ENCODE measurements around the gene MFAP5. TPM values are rescaled to one million over a fixed set of nuclear protein-coding genes. Genes with fewer than 3 reads are reported as not detected.

MFAP5 gene
- polyA plus RNA-seq, 1 donor from 2014 or later: not detected

DNA sequence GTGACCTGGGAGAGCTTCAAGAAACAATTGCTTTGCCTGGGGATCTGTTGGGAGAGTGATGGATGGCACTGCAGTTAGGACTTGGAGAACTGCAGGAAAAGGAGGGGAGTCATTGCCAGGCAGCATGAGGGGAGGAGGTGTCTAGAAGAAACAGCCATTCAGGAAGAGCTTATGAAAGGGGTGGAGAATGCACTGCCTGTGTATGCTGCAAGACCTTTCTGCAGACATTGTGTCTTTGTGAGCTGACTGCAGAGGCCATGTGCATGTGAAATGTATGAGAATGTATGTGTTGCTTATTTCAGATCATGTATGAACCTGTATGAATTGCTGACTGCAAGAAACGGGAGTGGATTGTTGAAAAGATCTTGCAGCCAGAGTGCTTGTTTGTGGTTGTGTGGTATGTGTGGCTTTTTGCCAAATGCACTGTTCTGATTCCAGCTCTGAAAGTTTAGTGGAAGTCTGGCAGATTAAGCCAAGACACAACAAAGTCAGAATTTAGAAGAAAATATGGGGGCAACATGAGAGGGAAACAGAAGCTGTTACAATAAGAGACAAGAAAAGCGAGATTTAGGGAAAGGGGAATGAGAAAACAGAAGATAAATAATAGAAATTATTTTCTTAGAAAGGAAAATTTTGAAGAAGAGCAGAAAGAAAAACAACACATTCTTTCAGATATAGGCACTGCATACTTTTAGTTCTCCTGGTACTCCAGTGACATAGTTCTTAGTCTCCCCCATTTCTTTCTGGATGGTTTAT lies 25.4 kb upstream of the MFAP5 start:
- H3K9me3 Mint-ChIP-seq: no peaks in the 10 kb centered on the region
- H3K27me3 Mint-ChIP-seq: peaks cover 9% of the 10 kb centered on the region
- no peak overlapping the region for H3K27ac Mint-ChIP-seq
- H3K4me1 Mint-ChIP-seq: peaks cover 3 to 12% (median 12%) of the 10 kb centered on the region in 3 donors
- no peak overlapping the region for H3K4me3 Mint-ChIP-seq
- H3K36me3 Mint-ChIP-seq: no peaks in the 10 kb centered on the region

DNA sequence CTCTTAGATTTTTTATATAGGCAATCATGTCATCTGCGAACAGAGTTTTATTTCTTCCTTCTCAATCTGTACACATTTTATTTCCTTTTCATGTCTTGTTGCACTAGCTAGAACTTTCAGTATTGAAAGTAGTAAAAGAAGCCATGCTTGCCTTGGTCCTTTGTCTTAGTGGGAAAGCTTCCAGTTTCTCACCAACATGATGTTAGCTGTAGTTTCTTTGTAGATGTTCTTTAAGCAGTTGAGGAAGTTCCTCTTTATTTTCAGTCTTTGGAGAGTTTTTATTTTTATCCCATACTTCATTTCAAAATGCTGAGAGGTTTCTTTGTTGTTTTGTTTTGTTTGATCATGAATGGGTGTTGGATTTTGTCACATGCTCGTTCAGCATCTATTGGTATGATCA lies 22.4 kb upstream of the MFAP5 start:
- Mint-ChIP-seq H3K27me3 (peaks cover 16% of the 10 kb centered on the region), H3K36me3 (no peaks in the 10 kb centered on the region), H3K27ac (no peak overlapping the region), H3K4me1 (peaks cover 5 to 13% (median 8%) of the 10 kb centered on the region in 3 donors), H3K9me3 (no peaks in the 10 kb centered on the region), H3K4me3 (no peak overlapping the region)

DNA sequence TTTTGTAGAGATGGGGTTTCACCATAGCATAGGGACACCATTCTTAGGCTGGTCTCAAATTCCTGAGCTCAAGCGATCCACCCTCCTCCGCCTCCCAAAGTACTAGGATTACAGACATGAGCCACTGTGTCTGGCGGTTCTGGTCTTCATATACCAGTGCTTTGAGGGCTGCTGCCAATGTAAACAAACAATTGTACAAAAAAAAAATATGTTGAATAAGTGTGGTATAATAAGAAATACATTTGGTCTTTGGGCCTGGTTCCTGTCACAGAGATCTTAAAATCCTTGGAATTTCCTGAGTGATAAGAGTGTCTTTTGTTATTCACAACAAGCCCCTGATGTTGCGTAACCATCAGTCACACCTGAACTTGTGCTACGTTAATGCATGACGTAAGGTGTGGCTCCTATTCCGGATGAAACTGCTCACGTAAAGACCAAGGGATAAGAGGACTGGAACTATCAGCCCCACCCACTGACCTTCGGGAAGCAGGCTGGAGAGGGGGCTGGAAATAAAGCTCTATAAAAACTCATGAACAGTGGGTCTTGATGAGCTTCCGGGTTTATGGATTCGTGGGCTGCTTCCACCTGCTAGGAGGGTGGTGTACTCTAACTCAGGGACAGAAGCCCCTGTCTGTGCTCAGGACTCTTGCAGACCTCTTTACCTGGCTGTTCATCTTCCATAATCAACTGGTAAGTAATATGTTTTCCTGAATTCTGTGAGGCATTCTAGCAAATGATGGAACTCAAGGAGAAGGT lies 18.7 kb upstream of the MFAP5 start:
- Mint-ChIP-seq H3K4me3 (no peak overlapping the region), H3K36me3 (no peaks in the 10 kb centered on the region), H3K27ac (no peak overlapping the region), H3K4me1 (peaks cover 8 to 13% (median 9%) of the 10 kb centered on the region in 3 donors), H3K9me3 (no peaks in the 10 kb centered on the region), H3K27me3 (peaks cover 11% of the 10 kb centered on the region)

DNA sequence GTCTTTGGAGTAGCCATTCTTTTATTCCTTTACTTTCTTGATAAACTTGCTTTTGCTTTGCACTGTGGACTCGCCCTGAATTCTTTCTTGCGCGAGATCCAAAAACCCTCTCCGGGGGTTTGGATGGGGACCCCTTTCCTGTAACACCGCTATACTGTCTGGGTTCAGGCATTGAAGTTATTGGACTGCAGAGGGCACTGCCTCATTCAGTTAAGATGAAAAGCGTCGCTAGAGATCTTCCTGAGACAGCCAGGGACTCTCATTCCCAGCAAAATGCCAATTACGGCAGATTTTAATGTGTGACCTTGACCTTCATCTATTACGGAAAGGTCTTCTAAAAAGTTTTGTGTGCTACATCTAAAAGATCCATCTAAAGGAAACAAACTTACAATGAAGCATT lies 17.9 kb upstream of the MFAP5 start:
- no peak overlapping the region for H3K4me3 Mint-ChIP-seq
- H3K9me3 Mint-ChIP-seq: no peaks in the 10 kb centered on the region
- H3K36me3 Mint-ChIP-seq: no peaks in the 10 kb centered on the region
- H3K4me1 Mint-ChIP-seq: peaks cover 11 to 14% (median 11%) of the 10 kb centered on the region in 3 donors
- H3K27ac Mint-ChIP-seq: no peak overlapping the region
- peaks cover 11% of the 10 kb centered on the region for H3K27me3 Mint-ChIP-seq

DNA sequence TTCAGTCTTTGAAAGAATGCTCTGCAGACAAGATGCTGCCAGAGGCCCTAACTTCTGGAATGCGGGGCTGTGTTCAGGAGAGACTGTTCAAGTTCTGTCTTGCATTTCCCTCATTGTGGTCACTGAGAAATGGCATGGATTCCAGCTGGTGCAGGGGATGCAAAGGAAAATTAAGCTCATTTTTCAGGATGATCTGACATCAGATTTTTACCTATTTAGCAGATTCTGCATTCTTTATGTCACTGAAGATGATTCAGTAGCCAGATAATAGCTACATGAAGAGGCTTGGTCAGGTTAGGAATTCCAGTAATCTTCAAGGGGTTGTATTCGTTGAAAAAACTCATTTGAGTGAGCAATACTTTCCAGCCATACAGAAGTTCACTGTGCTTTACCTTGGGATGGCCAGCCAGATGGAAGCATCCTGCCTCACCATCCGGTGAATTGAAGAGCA lies 16.1 kb upstream of the MFAP5 start:
- Mint-ChIP-seq H3K36me3 (no peaks in the 10 kb centered on the region), H3K4me3 (no peak overlapping the region), H3K27me3 (peaks cover 9% of the 10 kb centered on the region), H3K4me1 (peaks cover 11 to 18% (median 11%) of the 10 kb centered on the region in 3 donors), H3K27ac (no peak overlapping the region), H3K9me3 (no peaks in the 10 kb centered on the region)

DNA sequence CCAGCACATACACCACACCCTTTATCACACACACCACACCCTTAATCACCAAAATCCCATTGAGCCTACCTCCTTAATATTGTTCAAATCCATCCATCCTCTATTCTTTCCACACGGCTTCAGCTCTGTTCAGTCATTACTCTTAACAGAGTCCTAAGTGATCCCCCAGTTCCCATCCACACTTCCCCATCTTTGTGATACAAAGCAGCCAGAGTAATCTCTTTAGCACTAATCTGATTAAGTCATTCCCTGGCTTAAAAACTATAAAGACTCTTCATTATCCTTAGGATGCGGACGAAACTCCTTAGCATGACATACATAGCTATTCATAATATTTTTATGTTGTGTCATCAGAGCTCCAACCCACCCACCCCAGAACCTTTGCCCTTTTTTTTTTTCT lies 14.7 kb upstream of the MFAP5 start:
- Mint-ChIP-seq H3K9me3 (peaks cover 0 to 2% (median under 1%) of the 10 kb centered on the region in 3 donors), H3K36me3 (no peaks in the 10 kb centered on the region), H3K4me3 (no peak overlapping the region), H3K27ac (no peak overlapping the region), H3K27me3 (peaks cover 7% of the 10 kb centered on the region), H3K4me1 (peaks cover 11 to 14% (median 12%) of the 10 kb centered on the region in 3 donors)

DNA sequence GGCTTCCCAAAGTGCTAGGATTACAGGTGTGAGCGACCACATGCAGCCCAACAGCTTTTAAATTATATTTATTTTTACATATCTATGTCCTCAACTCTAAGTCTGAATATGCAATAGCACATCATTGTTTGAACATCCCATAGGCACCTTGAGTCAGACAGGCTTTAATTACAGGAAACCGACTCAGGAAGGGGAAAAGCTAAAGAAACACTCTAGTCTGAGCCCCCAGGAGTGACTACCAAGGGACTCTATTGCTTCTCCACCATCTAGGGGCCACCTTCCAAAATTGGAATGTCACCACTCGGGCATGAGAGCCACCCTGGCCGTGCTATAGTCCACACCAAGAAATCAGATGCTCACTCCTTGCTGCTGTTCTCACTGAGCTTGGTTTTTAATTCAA lies 14.0 kb upstream of the MFAP5 start:
- H3K36me3 Mint-ChIP-seq: no peaks in the 10 kb centered on the region
- peaks cover 1% of the 10 kb centered on the region for H3K27me3 Mint-ChIP-seq
- peaks cover 8 to 10% (median 8%) of the 10 kb centered on the region in 3 donors for H3K4me1 Mint-ChIP-seq
- no peak overlapping the region for H3K4me3 Mint-ChIP-seq
- H3K27ac Mint-ChIP-seq: no peak overlapping the region
- H3K9me3 Mint-ChIP-seq: peaks cover 0 to 6% (median 6%) of the 10 kb centered on the region in 3 donors

DNA sequence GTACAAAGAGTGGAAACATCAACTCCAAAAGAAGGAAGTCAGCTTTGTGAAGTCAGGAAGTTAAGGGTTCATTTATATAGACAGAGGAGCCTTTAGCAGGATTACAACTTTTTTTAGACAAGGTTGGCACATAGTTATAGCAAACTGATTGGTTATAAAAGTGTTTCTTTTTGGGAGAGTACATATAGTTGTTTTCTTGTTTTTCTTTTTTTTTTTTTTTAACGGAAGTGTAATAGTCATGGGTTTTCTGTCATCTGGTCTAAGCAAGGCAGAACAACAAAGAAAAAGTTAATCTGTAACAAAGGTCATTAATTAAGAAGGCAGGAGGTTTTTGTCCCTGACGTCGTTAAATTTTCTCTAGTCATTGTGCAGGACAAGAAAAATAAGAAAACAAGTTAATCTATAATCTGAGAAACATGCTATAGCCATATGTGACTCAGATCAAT lies 13.0 kb upstream of the MFAP5 start:
- H3K27ac Mint-ChIP-seq: no peak overlapping the region

DNA sequence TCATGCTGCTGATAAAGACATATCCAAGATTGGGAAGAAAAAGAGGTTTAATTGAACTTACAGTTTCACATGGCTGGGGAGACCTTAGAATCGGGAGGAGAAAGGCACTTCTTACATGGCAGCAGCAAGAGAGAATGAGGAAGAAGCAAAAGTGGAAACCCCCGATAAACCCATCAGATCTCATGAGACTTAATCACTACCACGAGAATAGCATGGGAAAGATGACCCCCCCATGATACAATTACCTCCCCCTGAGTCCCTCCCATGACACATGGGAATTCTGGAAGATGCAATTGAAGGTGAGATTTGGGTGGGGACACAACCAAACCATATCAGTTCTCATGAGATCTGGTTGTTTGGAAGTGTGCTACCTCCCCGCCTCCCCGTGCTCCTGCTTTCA lies 9.8 kb upstream of the MFAP5 start:
- H3K27ac Mint-ChIP-seq: no peak overlapping the region
- H3K4me1 Mint-ChIP-seq: peaks cover 14 to 20% (median 19%) of the 10 kb centered on the region in 3 donors
- H3K36me3 Mint-ChIP-seq: peaks cover 2% of the 10 kb centered on the region
- peaks cover 2% of the 10 kb centered on the region for H3K27me3 Mint-ChIP-seq
- H3K9me3 Mint-ChIP-seq: peaks cover 2 to 10% (median 6%) of the 10 kb centered on the region in 3 donors
- peak overlapping the region in 1 of 4 donors; percentile 43 for H3K4me3 Mint-ChIP-seq

More for the DNA sequence above, 13.0 kb upstream of the MFAP5 start:
- Mint-ChIP-seq H3K4me3 (no peak overlapping the region), H3K9me3 (peaks cover 0 to 6% (median 6%) of the 10 kb centered on the region in 3 donors), H3K4me1 (peaks cover 6 to 10% (median 8%) of the 10 kb centered on the region in 3 donors), H3K36me3 (no peaks in the 10 kb centered on the region), H3K27me3 (peaks cover 1% of the 10 kb centered on the region)

DNA sequence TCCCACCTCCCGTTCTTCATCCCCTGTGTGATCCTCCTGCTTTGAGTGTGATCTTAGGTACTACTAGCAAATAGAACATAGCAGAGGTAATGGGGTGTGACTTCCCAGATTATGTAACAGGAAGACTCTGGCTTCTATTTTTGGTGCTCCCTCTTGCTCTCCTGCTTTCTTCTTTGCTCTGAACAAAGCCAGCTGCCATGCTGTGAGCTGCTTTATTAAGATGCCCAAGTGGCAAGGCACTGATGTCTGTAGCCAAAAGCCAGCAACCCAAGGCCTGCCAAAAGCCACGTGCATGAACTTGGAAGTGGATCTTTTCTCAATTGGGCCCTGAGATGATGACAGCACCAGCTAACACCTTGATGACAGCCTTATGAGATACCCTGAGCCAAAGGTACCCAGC lies 5.8 kb upstream of the MFAP5 start:
- Mint-ChIP-seq H3K9me3 (peaks cover 2 to 10% (median 9%) of the 10 kb centered on the region in 3 donors), H3K27ac (no peak overlapping the region), H3K4me3 (no peak overlapping the region), H3K27me3 (peaks cover 4% of the 10 kb centered on the region), H3K4me1 (peaks cover 15 to 22% (median 21%) of the 10 kb centered on the region in 3 donors), H3K36me3 (peaks cover 4% of the 10 kb centered on the region)

DNA sequence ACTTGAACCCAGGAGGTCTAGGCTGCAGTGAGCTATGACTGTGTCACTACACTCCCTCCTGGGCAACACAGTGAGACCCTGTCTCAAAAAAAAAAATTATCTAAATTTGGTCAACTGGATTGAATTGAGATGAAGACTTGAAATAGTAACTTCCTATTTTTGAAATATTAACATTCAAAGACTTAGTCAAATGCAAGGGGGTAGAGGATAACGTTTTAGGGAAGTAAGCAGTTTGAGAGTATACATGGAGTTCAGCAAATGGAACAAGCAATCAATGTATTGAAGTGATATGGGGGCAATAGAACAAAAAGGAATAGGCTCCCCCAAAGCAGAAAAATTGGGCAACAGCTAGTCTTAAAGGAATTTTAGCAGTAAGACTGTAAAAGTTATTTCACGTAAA lies 4.6 kb upstream of the MFAP5 start:
- Mint-ChIP-seq H3K27ac (no peak overlapping the region), H3K4me1 (peaks cover 15 to 21% (median 20%) of the 10 kb centered on the region in 3 donors), H3K4me3 (no peak overlapping the region), H3K9me3 (peaks cover 2 to 8% (median 7%) of the 10 kb centered on the region in 3 donors), H3K27me3 (peaks cover 4% of the 10 kb centered on the region), H3K36me3 (peaks cover 4% of the 10 kb centered on the region)

DNA sequence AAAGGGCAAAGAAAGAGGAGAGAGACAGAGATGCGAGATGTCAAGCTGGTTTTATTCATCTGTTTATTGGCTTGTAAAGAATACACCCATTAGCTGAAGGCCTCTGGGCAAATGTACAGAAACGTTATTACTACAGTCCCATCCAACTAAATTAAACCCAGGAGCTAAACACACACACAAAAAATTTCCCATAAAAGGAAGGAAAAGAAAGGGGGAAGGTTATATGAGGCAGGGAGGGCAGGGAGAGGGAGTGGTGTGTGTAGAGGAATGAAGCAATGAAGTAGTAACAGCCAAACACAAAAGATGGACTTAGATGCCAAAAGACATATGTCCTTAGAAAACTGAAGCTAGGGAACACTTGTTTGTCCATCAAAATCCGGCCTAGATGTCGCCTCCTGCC lies 3.1 kb upstream of the MFAP5 start:
- Mint-ChIP-seq H3K36me3 (peaks cover 4% of the 10 kb centered on the region), H3K4me3 (no peak overlapping the region), H3K27me3 (peaks cover 4% of the 10 kb centered on the region), H3K4me1 (peaks cover 13 to 21% (median 18%) of the 10 kb centered on the region in 3 donors), H3K9me3 (peaks cover 2 to 3% (median 3%) of the 10 kb centered on the region in 3 donors), H3K27ac (no peak overlapping the region)

DNA sequence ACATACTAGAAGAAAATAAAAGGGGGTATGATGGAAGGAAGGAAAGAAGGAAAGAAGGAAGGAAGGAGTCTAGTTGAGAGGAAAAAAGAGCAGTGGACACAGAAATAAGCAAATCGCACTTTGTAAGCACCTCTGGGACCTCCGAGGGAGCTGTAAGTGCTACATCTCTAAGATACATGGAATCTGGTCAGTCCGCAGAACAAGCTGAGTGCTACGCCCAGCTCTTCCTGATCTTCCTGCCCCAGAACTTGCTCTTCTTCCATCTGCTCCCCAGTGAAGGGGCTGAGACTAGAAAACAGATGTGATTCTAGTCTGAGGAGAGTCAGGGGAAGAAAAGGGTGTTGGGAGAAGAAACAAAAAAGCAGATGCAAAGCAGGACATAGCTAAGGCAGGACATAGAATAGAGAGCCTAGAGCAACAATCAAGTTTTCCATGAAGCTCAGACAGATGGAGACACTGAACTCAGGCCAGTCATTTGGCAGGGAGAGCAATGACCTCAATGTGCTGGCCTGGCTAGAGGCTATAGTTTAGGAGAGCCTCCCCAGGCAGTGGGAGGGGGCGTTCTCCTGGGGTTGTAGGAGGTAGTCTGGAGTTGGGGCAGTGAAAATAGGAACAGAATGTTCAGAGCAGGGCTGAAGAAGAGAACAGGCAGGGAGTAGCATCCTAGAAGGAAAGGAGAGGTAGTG lies 1.7 kb upstream of the MFAP5 start:
- H3K36me3 Mint-ChIP-seq: peaks cover 2% of the 10 kb centered on the region
- H3K9me3 Mint-ChIP-seq: peaks cover 0 to 3% (median 0%) of the 10 kb centered on the region in 3 donors
- H3K4me1 Mint-ChIP-seq: peaks cover 11 to 17% (median 15%) of the 10 kb centered on the region in 3 donors
- H3K27ac Mint-ChIP-seq: no peak overlapping the region
- H3K4me3 Mint-ChIP-seq: no peak overlapping the region
- H3K27me3 Mint-ChIP-seq: peaks cover 1% of the 10 kb centered on the region

DNA sequence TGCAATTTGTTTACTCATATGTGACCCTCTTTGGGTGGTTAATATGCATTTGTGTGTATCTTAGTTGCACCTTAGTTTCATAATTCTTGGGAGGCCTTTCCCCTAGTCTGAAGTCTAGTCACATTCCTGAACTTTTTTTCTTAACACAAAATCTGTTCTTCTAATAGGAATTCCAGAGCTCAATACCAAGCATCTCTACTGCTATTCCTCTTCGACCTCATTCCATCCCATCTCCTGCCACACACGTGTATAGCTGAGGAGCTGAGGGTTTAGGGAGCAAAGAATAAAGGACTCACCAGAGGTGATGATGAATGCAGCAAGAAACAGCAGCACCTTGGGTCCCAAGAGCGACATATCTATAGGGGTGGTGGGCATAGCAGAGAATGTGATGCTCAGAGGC lies 875 bp downstream of the MFAP5 start:
- Mint-ChIP-seq H3K4me1 (peaks cover 2 to 5% (median 4%) of the 10 kb centered on the region in 3 donors), H3K27me3 (peaks cover 1% of the 10 kb centered on the region), H3K9me3 (peaks cover 0 to 3% (median 0%) of the 10 kb centered on the region in 3 donors), H3K36me3 (peaks cover 4% of the 10 kb centered on the region), H3K4me3 (no peak overlapping the region), H3K27ac (no peak overlapping the region)

DNA sequence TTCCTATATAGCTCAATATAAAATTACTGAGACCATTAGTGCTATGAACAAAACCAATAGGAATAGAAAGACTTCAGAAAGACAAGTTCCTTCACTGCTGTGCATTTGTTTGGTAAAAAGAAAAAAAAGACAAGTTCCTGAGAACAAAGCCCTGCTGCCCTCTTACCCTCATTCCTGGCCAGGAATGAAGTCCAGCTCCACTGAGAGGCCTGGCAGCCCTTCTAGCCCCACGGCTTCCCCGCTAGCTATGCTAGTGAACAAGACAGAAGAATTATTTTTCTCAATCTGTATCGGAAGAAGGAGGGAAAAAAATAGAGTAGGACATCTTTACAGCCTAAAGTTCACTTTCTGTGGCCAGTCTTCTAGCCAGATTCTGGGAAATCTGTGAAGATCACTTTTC lies 1.6 kb downstream of the MFAP5 start:
- Mint-ChIP-seq H3K27me3 (peaks cover 1% of the 10 kb centered on the region), H3K27ac (no peak overlapping the region), H3K36me3 (peaks cover 4% of the 10 kb centered on the region), H3K4me3 (no peak overlapping the region), H3K9me3 (peaks cover 0 to 3% (median 0%) of the 10 kb centered on the region in 3 donors), H3K4me1 (peaks cover 2 to 5% (median 4%) of the 10 kb centered on the region in 3 donors)
